GM18507 (cell line): ENCODE measurements around the gene SMYD5.
"Not testable (repeated sequence)": the region's sequence is repeated elsewhere in the genome, so short reads cannot be mapped to it uniquely, and the experiment has no call there.

Experiments
- DNase-seq: peaks from one replicate; pipeline ENCODE4 v3.0.0; 2011; ENCODE audit warnings: low read depth; ENCODE audit not compliant: insufficient read length; ENCODE audit errors: extremely low spot score
- FAIRE-seq: peaks from 2 replicates; lab custom pipeline; 2011; peaks lifted over from hg19 to GRCh38; lab: Jason Lieb, UNC

SMYD5 gene

DNA sequence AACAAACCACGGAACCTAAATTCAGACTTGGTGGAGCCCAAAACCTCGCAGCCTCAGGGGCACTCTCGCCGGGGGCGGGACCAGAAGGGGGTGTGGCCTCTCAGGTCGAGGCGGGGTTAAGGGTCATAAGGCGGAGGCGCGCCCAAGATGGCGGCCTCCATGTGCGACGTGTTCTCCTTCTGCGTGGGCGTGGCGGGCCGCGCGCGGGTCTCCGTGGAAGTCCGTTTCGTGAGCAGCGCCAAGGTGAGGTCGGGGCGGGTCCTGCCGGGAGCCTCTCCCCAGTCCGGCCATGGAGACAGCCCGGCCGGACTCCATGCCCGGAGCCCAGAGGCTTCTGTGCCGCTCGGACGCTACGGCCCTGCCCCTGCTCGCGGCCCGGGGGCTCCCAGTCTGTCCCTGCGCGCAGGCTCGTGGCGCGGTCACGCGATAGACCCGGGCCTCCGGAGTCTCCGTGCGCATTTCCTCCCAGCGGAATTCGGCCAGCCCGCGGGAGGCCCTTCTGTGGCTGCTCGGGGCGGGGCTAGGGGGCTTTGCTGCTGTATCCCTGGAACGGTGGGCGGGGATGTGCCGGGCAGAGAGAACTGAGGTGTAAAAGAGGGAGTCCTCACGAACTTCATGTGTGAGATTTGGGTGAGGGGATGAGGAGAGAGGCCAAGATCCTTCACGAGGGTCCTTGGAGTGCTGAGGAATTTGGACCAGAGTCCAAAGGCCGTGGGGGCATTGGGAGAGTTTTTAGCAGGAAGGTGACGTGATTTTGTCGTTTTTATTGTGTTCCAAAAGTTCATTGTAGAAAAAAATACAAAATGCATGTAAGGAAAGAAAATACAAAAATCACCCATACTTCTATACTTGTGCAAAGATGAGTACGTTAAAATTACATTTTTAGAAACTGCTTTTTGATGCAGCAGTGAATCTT lies at the start of gene SMYD5:
TSS of gene SMYD5 (plus strand) at position 126 of the 916 bp plus-strand sequence. CDS start at position 148, 22 bp downstream.
- DNase-seq (peak; percentile 90), FAIRE-seq (peak; percentile 93)

DNA sequence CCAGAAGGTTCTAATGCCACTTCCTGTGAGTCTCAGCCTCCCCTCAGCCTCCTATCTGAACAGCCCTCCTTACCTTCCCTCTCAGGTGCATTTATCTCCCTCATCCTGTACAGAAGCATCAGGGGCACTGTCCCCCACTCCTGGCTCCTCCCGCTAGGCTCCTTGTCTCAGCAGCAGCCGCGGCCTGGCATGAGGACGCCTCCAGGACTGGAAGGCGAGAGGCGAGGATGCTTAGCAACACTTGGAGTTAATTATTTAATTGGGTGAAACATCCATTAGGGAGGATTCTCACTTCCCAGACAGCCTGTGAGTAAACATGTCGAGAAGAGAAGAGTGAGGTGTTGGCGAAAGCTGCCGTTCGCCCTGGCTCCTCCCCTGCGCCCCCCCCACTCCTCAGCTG lies 48.1 kb upstream of the SMYD5 start:
- DNase-seq, FAIRE-seq: not testable (repeated sequence)

DNA sequence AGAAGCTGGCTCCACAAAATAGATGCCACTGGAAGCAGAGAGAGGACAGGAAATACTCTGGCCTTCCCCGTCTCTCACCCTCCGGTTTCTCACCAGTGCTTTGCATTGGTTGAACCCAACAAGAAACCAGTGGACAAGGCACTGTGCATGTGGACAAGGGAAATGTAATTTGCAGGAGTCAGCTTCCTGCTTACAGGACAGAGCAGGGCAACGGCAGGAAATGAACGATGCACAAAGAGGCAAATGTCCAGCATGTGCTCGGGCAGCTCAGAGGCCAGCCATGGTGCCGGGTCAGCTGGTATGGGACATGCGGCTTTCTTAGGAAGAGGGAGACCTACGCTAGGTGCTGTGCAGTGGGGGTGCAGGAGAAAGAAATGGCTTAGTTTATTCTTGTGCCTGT lies 47.2 kb upstream of the SMYD5 start:
- not testable (repeated sequence) for DNase-seq, FAIRE-seq

DNA sequence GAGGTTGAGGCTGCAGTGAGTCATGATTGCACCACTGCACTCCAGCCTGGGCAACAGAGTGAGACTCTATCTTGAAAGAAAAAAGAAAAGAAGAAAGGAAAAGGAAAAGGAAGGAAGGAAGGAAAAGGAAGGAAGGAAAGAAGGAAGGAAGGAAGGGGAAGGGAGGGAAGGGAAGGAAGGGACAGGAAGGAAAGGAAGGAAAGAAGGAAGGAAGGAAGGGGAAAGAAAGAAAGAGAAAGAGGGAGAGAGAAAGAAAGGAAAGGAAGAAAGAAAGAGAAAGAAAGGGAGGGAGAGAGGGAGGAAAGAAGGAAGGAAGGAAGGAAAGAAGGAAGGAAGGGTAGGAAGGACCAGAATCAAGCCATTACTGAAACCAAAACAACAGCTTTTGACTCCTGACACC lies 45.7 kb upstream of the SMYD5 start:
- not testable (repeated sequence) for DNase-seq, FAIRE-seq

GRCh38 chr2:73170341-73170740 lies 43.7 kb upstream of the SMYD5 start:
- FAIRE-seq, DNase-seq: not testable (repeated sequence)

- no peak for DNase-seq
These were observed 41.1 kb upstream of the SMYD5 start for GRCh38 chr2:73172963-73173362.

GRCh38 chr2:73173781-73174180 lies 40.3 kb upstream of the SMYD5 start:
- DNase-seq (no peak), FAIRE-seq (no peak)

More at GRCh38 chr2:73172963-73173362, 41.1 kb upstream of the SMYD5 start:
- no peak for FAIRE-seq

GRCh38 chr2:73174244-73174643 lies 39.8 kb upstream of the SMYD5 start:
- FAIRE-seq (no peak), DNase-seq (no peak)

GRCh38 chr2:73174941-73175662 lies 38.9 kb upstream of the SMYD5 start:
- FAIRE-seq (no peak), DNase-seq (no peak)

GRCh38 chr2:73175663-73176204 lies 38.3 kb upstream of the SMYD5 start:
- FAIRE-seq (no peak), DNase-seq (no peak)

DNA sequence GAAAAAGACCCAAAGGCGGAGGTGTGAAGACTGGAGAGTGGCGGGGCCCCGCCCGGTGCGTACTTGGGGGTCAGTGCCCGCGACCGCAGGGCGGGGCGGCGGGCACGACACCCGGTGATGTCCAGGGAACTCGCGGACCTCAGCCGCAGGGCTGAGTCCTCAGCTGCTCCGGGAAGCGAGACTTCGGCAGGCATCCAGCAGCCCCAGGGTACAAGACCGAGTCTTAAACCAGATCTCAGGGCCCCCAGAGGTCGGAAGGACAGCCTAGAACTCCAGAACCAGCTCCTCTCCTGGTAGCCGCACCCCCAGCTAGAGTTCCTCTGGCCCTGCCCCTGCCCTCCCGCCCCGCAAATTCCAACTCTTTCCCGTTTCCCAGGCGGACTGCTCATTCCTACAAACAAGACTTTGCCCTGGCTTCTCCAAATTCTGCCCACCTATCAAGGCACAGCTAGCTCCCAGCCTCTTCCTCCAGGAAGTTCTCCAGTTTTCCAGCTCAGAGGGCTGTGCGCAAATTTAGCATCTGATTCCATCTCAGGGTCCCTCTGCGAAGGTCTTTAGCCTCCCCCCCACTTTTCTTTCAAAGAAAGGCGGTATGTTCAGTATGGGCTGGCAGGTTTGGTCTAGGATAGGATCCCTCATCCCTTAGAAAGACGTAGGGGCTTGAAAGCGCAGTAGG lies 37.7 kb upstream of the SMYD5 start:
- DNase-seq: no peak
- FAIRE-seq: no peak

- DNase-seq (peak; percentile 86), FAIRE-seq (peak; percentile 79)
These were observed 37.0 kb upstream of the SMYD5 start for GRCh38 chr2:73176881-73177644.

DNA sequence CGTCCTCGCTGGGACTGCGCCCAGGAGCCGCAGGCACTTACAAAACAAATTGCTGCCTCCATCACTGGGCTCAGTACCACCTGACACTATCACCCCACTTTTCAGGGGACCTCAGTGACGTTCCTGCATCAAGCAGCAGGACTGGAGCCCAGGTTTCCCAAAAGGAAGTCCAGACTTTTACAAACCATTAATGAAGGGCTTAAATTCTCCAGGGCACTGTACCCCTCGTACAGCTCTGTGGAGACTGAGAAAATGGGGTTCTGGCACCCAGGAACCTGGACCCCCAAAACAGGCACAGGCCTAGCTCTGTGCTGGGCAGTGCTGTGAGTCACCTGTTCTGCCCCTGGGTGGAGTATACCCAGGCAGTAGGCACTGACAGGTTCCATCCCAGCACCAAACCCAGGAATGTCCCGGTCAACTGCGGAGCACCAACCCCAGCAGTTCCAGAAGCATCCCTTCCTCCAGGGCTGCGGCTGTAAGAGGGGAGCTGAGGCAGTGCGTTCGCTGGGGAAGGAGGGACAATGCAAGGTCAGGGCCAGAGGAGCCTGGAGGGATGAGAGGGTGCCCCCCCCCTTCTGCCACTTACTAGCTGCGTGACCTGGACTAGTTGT lies 36.3 kb upstream of the SMYD5 start:
- FAIRE-seq (no peak), DNase-seq (no peak)

GRCh38 chr2:73185965-73186364 lies 28.1 kb upstream of the SMYD5 start:
- FAIRE-seq (no peak), DNase-seq (no peak)

- FAIRE-seq: no peak
- DNase-seq: no peak
These were observed 26.5 kb upstream of the SMYD5 start for GRCh38 chr2:73187549-73187948.

GRCh38 chr2:73197579-73197978 lies 16.5 kb upstream of the SMYD5 start:
- no peak for DNase-seq
- no peak for FAIRE-seq

- not testable (repeated sequence) for FAIRE-seq
These were observed 13.8 kb upstream of the SMYD5 start for GRCh38 chr2:73200281-73200680.

More at GRCh38 chr2:73200281-73200680, 13.8 kb upstream of the SMYD5 start:
- not testable (repeated sequence) for DNase-seq
